AG08395 (cell line): ENCODE measurements around the gene ITM2A.

Experiments
- DNase-seq: peaks from one replicate; pipeline ENCODE4 v3.0.0; 2012; ENCODE audit warnings: mixed read lengths, low spot score

The ITM2A gene

GRCh38 chrX:79366873-79367749 lies at the start of gene ITM2A:
TSS of gene ITM2A (minus strand) at chrX:79367334. CDS start at chrX:79367215, 119 bp downstream.
- DNase-seq = no peak

DNA sequence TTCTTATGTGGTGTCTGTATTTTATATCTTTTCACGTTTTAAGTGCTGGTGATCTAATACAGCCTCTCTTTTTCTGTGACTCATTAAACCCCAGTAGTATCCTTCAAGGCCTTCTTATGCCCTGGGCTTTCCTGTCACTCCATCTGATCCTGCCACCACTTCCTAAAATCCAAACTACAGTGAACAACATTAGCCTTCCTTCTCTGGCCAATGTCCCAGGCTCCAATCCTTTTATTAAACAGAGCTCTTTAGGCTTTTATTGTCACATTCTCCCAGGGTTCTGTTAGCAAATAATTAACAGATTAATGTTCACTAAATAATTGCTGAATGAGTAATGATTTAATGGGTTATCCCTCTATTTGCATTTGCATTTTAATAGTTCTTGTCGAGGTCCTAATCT lies 47.9 kb upstream of the ITM2A start:
- no peak for DNase-seq

GRCh38 chrX:79413963-79414362 lies 46.8 kb upstream of the ITM2A start:
- DNase-seq = no peak

DNA sequence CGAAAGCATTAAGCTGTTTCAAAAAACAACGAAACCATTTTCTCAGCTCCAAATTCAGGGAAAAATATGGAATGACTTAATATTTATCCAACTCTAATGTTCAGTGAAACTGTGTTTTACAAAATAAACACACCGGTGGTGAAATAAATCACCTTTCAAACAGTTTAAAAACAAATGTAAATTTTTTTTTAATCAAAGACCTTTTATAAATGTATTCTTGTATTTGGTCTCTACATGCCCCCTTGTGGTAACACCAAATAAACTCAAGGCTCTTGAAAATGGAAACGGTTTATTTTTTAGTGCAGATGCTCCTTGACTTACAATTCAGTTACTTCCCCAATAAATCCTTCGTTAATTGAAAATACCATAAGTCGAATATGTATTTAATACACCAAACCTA lies 45.8 kb upstream of the ITM2A start:
- peak; percentile 3 for DNase-seq

DNA sequence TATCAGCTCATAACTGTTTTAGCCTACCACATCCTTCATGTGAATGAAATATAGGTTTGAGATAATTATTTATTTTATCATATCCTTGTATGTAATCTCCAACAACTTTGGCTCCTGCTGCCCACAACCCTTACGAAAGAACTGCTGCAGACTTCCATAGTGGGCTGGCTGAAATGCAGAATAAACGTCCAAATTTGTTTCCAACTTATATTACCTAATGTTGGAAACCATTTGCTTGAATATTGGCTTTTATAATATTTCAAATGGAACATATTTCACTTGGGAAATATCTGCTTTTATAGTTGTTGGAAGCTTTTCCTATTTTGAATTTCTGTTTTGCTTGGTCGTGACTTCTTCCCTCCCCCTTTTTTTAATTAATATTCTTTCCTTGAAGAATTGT lies 45.0 kb upstream of the ITM2A start:
- DNase-seq = no peak

DNA sequence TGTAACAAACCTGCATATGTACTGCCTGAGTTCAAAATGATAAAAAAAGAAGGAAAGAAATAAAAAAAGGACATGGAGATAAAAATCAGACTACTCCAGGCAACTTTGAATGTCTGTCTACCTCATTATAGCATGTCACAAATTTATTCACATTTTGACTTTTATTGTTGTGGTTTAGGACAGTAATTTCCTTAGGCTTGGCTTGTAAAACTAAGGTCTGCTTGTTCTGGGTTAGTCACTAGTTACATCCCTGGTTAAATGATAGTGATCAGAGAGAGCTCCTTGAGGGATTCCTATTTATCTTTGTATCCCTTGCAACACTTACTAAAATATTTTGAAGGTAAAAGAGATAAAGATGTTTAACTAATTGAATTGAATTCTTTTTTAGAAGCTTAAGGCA lies 42.5 kb upstream of the ITM2A start:
- no peak for DNase-seq

DNA sequence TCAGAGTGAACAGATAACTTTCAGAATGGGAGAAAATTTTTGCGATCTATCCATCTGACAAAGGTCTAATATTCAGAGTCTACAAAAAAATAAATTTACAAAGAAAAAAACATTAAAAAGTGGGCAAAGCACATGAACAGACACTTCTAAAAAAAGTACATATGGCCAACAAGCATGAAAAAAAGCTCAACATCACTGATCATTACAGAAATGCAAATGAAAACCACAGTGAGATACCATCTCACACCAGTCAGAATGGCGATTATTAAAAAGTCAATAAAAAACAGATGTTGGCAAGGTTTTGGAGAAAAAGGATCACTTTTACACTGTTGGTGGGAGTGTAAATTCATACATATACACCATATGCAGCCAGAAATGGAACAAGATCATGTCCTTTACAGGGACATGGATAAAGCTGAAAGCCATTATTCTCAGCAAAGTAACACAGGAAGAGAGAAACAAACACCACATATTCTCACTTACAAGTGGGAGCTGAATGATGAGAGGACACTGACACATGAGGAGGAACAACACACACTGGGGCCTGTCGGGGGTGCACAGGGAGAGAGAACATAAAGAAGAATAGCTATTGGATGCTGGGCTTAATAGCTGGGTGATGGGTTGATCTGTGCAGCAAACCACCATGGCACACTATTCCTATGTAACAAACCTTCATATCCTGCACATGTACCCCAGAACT lies 41.6 kb upstream of the ITM2A start:
- no peak for DNase-seq

GRCh38 chrX:79400623-79401022 lies 33.5 kb upstream of the ITM2A start:
- DNase-seq = no peak

DNA sequence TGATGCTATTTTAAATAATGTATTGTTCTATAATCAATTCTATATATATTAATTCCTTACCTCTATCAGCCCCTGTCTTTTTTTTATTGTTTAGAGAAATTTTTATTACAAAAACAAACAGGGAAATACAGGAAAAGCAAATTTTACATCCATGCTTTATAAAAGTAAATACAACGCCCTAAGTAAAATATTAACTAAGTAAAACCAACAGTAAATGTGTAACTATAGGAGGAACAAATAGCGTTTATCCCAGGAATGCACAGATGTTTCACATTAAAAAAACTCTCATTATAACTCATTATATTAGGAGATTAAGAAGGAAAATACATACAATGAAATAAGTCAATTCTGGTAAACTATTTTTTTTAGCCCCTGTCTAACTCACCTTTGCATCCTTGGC lies 8.2 kb upstream of the ITM2A start:
- DNase-seq = no peak

DNA sequence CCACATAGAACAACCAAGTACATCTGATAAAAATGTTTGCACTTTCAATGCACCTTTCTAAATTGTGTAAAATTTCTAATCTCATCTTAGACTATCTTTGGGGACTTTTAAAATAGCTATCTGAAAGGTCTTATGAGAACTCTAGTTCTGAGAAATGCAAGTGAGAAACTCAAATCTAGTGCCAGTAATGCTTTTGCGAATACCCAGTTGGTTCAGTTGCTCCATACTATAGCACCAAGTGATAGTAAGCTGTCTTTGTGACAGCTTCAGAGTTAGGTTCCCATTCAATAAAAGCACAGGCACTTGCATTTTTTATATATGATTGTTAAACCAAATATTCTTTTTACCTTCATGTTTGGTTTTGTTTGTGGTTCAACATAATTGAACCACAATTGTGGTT lies 4.5 kb upstream of the ITM2A start:
- no peak for DNase-seq

GRCh38 chrX:79371101-79371500 lies 4.0 kb upstream of the ITM2A start:
- no peak for DNase-seq

GRCh38 chrX:79369871-79370270 lies 2.7 kb upstream of the ITM2A start:
- DNase-seq = no peak

DNA sequence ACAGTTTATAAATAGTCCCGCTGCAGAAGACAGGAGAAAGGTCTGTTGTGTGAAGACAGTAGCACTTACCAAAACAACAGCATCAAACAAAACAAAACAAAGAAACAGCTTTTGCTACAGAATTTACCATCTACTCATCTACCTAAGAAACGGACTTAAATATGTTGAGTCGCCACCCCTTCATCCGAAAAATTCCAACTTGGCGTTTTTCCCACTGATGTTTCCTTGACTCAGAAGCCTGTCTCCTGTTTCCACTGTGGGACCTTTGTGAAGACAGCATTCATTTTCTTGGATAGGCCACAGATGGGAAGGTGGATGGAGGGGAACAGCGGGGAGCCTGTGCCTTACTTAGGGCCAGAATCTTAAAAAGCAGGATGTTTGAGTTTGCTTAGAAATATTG lies 1.3 kb upstream of the ITM2A start:
- DNase-seq = no peak

GRCh38 chrX:79367907-79368306 lies 773 bp upstream of the ITM2A start:
- DNase-seq = no peak

GRCh38 chrX:79366556-79366872 lies 620 bp downstream of the ITM2A start:
- no peak for DNase-seq

DNA sequence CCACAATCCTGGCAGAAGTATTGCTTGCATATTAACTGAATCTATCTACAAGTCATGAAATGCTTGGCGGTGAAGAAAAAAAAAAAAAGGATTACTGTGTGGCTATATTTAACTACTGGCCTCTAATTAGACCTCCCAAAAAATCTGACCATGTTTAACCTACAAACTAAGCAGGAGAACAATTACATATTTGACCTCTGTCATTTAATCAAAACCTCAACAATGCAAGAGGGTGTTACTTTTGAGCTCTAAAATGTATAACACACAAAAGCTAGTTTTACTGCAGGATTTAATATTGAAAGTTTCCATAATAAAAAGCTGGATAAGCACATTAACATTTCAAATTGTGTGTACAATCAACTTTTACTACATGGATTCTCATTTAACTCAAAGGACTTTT lies 1.5 kb downstream of the ITM2A start:
- DNase-seq = no peak

- DNase-seq = no peak
These were observed 2.8 kb downstream of the ITM2A start for GRCh38 chrX:79364306-79364705.

GRCh38 chrX:79361192-79361870 lies 5.8 kb downstream of the ITM2A start:
- no peak for DNase-seq

DNA sequence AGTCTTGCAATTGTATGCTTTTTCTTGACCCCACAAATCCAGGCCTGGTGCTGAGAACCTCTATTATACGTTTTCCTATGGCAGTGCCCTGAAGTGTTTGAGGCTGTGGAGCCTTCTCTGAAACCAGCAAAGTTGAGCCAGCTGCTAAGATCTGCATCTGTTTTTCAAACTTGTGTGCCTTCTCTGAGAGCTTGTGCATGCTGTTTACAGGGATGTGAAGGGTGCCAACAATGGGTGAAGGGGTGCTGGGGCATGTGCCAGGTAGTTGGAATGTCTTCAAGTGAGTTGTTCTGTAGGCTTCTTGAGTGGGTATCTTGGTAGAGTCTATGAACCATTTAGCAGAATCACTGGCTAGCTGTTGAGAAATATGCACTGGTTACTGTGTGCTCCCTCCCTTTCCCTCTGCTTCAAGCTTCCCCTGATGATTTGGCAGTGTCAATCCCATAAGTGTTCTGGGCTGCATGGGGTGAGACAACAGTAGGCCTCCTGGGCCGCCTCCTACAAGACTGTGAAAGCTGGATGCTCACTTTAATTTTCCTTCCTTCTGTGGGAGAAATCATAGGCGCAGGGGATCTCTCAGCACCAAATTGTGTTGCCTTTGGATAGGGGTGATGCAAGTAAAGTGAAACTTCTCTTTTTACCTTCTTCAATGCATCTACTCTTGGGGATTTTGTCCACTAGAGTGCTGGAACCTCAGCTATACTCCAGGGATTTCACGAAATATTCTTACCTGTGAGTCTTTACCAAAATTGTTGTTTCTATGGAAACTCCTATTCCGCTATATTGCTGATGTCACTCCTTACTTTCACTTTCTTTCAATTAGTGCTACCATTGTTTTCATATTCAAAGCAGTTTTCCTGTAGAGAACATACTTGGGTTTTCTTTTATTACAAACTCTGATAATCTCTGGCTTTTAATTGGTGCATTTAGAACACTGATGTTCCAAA lies 30.0 kb downstream of the ITM2A start:
- no peak for DNase-seq

- no peak for DNase-seq
These were observed 37.1 kb downstream of the ITM2A start for GRCh38 chrX:79330022-79330421.

- no peak for DNase-seq
These were observed 41.7 kb downstream of the ITM2A start for GRCh38 chrX:79325263-79325958.
